HepG2 (cell line): ENCODE results near the gene METAP1. TPM values are rescaled to one million over a fixed set of nuclear protein-coding genes. Genes with fewer than 3 reads are reported as not detected.

Experiments
- ATAC-seq: fragments of 200-7000 bp; cut with Tn5 transposase; 3 replicates; pipeline ENCODE4 v1.9.1; 2020; ENCODE audit warnings: mild to moderate bottlenecking, moderate library complexity
- BruUV-seq: library from RNA; stranded (reverse); fragments of 400-500 nt; replicated peaks from 2 replicates; lab custom pipeline; 2021; lab: Mats Ljungman, UMichigan
- CTCF ChIA-PET: fragments of 300-600 bp; formaldehyde crosslinking; extraction: SDS; loops from one replicate; lab custom pipeline; 2021; ENCODE audit warnings: low total read pairs, inconsistent platforms, low intra/inter-chr PET ratio; lab: Yijun Ruan, JAX
- POLR2A ChIA-PET: fragments of 350-600 bp; sonication (Branson Sonifier 250); formaldehyde crosslinking; loops from one replicate; lab custom pipeline; 2020; ENCODE audit warnings: antibody characterized with exemption, inconsistent platforms; lab: Yijun Ruan, JAX
- DNase-seq: peaks from one replicate; pipeline ENCODE4 v3.0.0-alpha.2; 2015; ENCODE audit warnings: low spot score
- FAIRE-seq: peaks from 3 replicates; lab custom pipeline; 2011; peaks lifted over from hg19 to GRCh38; lab: Jason Lieb, UNC
- H2AFZ ChIP-seq: one replicate; pipeline ENCODE4 v1.6.1; 2011; ENCODE audit warnings: low read length, inconsistent platforms
- H3K27ac ChIP-seq: fragments of 300-600 bp; 3 replicates; pipeline ENCODE4 v1.8.0; 2011; ENCODE audit warnings: mixed run types, mild to moderate bottlenecking, mixed read lengths, low read length, inconsistent platforms; ENCODE audit not compliant: insufficient read depth; ENCODE audit errors: extremely low read length
- H3K27me3 ChIP-seq, 2 experiments: fragments of 200-600 bp in 1 of 2; 2 replicates in 1 of 2; 3 replicates in 1 of 2; pipeline versions ENCODE4 v1.6.0 to v1.8.0; 2011; ENCODE audit warnings: low read length in 2 of 2, mild to moderate bottlenecking in 2 of 2, moderate library complexity in 2 of 2, inconsistent platforms in 1 of 2; ENCODE audit not compliant: insufficient read depth in 2 of 2, control insufficient read depth in 1 of 2
- H3K36me3 ChIP-seq, 2 experiments: fragments of 200-600 bp in 1 of 2; replicated peaks in 1 of 2; 2 replicates in 1 of 2; 3 replicates in 1 of 2; pipeline versions ENCODE4 v1.5.1 to v1.8.0; 2011; ENCODE audit warnings: low read length in 2 of 2, inconsistent platforms in 1 of 2; ENCODE audit not compliant: insufficient read depth in 2 of 2, control insufficient read depth in 1 of 2
- H3K4me1 ChIP-seq: 2 replicates; pipeline ENCODE4 v1.5.1; 2012; ENCODE audit warnings: low read length, inconsistent platforms; ENCODE audit not compliant: insufficient read depth
- H3K4me2 ChIP-seq: 2 replicates; pipeline ENCODE4 v1.6.0; 2011; ENCODE audit warnings: low read depth, low read length, inconsistent platforms
- H3K4me3 ChIP-seq, 3 experiments: fragments of 200-600 bp in 1 of 3; sonication (generic), shearing (Covaris generic) in 1 of 3; replicated peaks in 1 of 3; 2 replicates each; pipeline ENCODE4 v1.5.1; 2011 to 2016; ENCODE audit warnings: low read length in 3 of 3, inconsistent platforms in 2 of 3, low read depth in 2 of 3, mild to moderate bottlenecking in 2 of 3, control low read depth in 1 of 3, mixed read lengths in 1 of 3; ENCODE audit not compliant: insufficient read depth in 1 of 3
- H3K79me2 ChIP-seq: one replicate; pipeline ENCODE4 v1.6.1; 2011; ENCODE audit warnings: low read length, inconsistent platforms; ENCODE audit not compliant: insufficient read depth
- H3K9ac ChIP-seq: 2 replicates; pipeline ENCODE4 v1.6.0; 2011; ENCODE audit warnings: mild to moderate bottlenecking, low read depth, low read length, inconsistent platforms; ENCODE audit not compliant: insufficient read depth
- H3K9me3 ChIP-seq: 2 replicates; pipeline ENCODE4 v1.5.1; 2012; ENCODE audit warnings: mild to moderate bottlenecking, low read length
- H4K20me1 ChIP-seq: 2 replicates; pipeline ENCODE4 v1.6.0; 2011; ENCODE audit warnings: inconsistent platforms, mild to moderate bottlenecking, low read length, moderate library complexity; ENCODE audit not compliant: insufficient read depth
- CHD4 ChIP-seq: fragments of 200-600 bp; sonication (generic); IDR thresholded peaks from 2 replicates; pipeline ENCODE4 v1.7.0; 2017; ENCODE audit warnings: mild to moderate bottlenecking, low read length, borderline replicate concordance
- DNMT1 ChIP-seq: sonication (generic); formaldehyde crosslinking; IDR thresholded peaks from 2 replicates; pipeline ENCODE4 v1.5.1; 2020; ENCODE audit warnings: mild to moderate bottlenecking, missing genetic modification reagents
- FUBP1 ChIP-seq: sonication (generic); formaldehyde crosslinking; IDR thresholded peaks from 2 replicates; pipeline ENCODE4 v1.5.1; 2020; ENCODE audit warnings: missing genetic modification reagents, mild to moderate bottlenecking, borderline replicate concordance
- KIAA2018 ChIP-seq: sonication (generic); formaldehyde crosslinking; IDR thresholded peaks from 2 replicates; pipeline ENCODE4 v1.5.0; 2020; ENCODE audit warnings: mild to moderate bottlenecking, missing genetic modification reagents, borderline replicate concordance
- MZF1 ChIP-seq: sonication (generic); formaldehyde crosslinking; IDR thresholded peaks from 2 replicates; pipeline ENCODE4 v1.8.1; 2023; ENCODE audit warnings: mild to moderate bottlenecking, missing genetic modification reagents, borderline replicate concordance
- PCBP1 ChIP-seq: fragments of 200-400 bp; formaldehyde crosslinking; IDR thresholded peaks from 2 replicates; pipeline ENCODE4 v1.6.1; 2017; ENCODE audit warnings: mild to moderate bottlenecking, low read depth, low read length, borderline replicate concordance
- SATB2 ChIP-seq: sonication (generic); formaldehyde crosslinking; IDR thresholded peaks from 2 replicates; pipeline ENCODE4 v1.5.0; 2020; ENCODE audit warnings: missing genetic modification reagents
- ZMYM4 ChIP-seq: sonication (generic); formaldehyde crosslinking; IDR thresholded peaks from 2 replicates; pipeline ENCODE4 v1.8.1; 2023; ENCODE audit warnings: mild to moderate bottlenecking, missing genetic modification reagents
- ZNF232 ChIP-seq: sonication (generic); formaldehyde crosslinking; IDR thresholded peaks from 2 replicates; pipeline ENCODE4 v1.4.0; 2020; ENCODE audit warnings: missing genetic modification reagents, borderline replicate concordance
- ZNF331 ChIP-seq: sonication (generic); formaldehyde crosslinking; IDR thresholded peaks from 2 replicates; pipeline ENCODE4 v1.4.0; 2020; ENCODE audit warnings: missing genetic modification reagents
- ZNF687 ChIP-seq: sonication (generic); formaldehyde crosslinking; IDR thresholded peaks from 2 replicates; pipeline ENCODE4 v1.5.1; 2020; ENCODE audit warnings: mild to moderate bottlenecking, missing genetic modification reagents, moderate library complexity
- WGBS: methylation state at CpG from one replicate; pipeline ENCODE4 v1.1.6; 2017; ENCODE audit warnings: low lambda C conversion rate; 5-methylcytosine and 5-hydroxymethylcytosine counted together
- in situ Hi-C: cut with HindIII; loops from 2 replicates; pipeline ENCODE4 v1.10.0; 2017; ENCODE audit warnings: low pct_unique_long_range_greater_than_20kb; ENCODE audit not compliant: extremely low pct_ligation_motif_present
- intact Hi-C: fragments of 100-400 bp; cut with micrococcal nuclease; formaldehyde crosslinking; loops from one replicate; pipeline ENCODE4 v1.10.0; 2022; ENCODE audit not compliant: unreplicated experiment
- polyA plus RNA-seq, 8 experiments: library from polyadenylated mRNA; depleted of rRNA in 3 of 8; stranded (reverse) in 7 of 8; unstranded in 1 of 8; fragments of >200 nt; fragmentation: Illumina TruSeq in 4 of 8; extraction: Trizol in 4 of 8; gene quantifications; 2 replicates each; pipeline versions ENCODE4 v1.2.1 to v1.2.3, GENCODE V29; 2011 to 2016; ENCODE audit warnings: low read depth in 4 of 8, missing spikeins in 1 of 8, mixed read lengths in 1 of 8; ENCODE audit not compliant: insufficient read depth in 1 of 8
- total RNA-seq, 5 experiments: library from RNA; depleted of rRNA; stranded (reverse); fragments of >200 nt; fragmentation: Illumina TruSeq; extraction: Trizol; gene quantifications; 2 replicates each; pipeline ENCODE4 v1.2.3, GENCODE V29; 2016; ENCODE audit warnings: low read depth in 1 of 5

The METAP1 gene
- total and polyA plus RNA-seq, 2 of the 13 experiments (the other 11 are each of a cell fraction or from before 2014, with no cell fraction given) = 44.9 to 53.5 TPM

GRCh38 chr4:98987720-98988119 is 7.8 kb upstream of the METAP1 start:
- H3K36me3 ChIP-seq = no peaks in the 10 kb centered on the region
- ATAC-seq (no peak), FAIRE-seq (no peak), DNase-seq (no peak)
- no peaks in the 10 kb centered on the region for H3K79me2 ChIP-seq
- BruUV-seq = no TSS peak
- 43% methylated on average over 2 of the region's 2 CpGs for WGBS
- CTCF ChIA-PET = no interaction called here
- no peak overlapping the region for H3K4me2 ChIP-seq
- no peak overlapping the region for H2AFZ ChIP-seq
- H3K27me3 ChIP-seq = no peaks in the 10 kb centered on the region; a peak in 1 of 5 replicates
- intact Hi-C loops (no loop called here), in situ Hi-C loops (no loop called here)
- POLR2A ChIA-PET = no interaction called here
- H3K4me3 ChIP-seq = no peak overlapping the region
- no peak overlapping the region for H3K9ac ChIP-seq
- H4K20me1 ChIP-seq = no peaks in the 10 kb centered on the region
- H3K4me1 ChIP-seq = no peaks in the 10 kb centered on the region
- H3K9me3 ChIP-seq = no peaks in the 10 kb centered on the region
- no peak overlapping the region for H3K27ac ChIP-seq
- TF ChIP-seq ZMYM4 (no peak), KIAA2018 (no peak), ZNF331 (no peak), CHD4 (no peak), SATB2 (CRISPR knock-in tag) (no peak), DNMT1 (no peak), MZF1 (no peak), PCBP1 (no peak), FUBP1 (CRISPR knock-in tag) (no peak), ZNF232 (no peak), ZNF687 (CRISPR knock-in tag) (no peak)
